A673 (cell line): ENCODE measurements around the gene PODNL1. TPM values are rescaled to one million over a fixed set of nuclear protein-coding genes. Genes with fewer than 3 reads are reported as not detected.
A peak's percentile ranks its signal among the peaks of the same experiment; 100 is the strongest.

Experiments used
- BruUV-seq: library from RNA; stranded (reverse); fragments of 400-500 nt; replicated peaks from 2 replicates; lab custom pipeline; 2021; lab: Mats Ljungman, UMichigan
- CTCF ChIA-PET: fragments of 300-600 bp; sonication (Branson Sonifier 250); formaldehyde crosslinking; loops from one replicate; lab custom pipeline; 2022; ENCODE audit warnings: antibody characterized with exemption; lab: Charles Lee
- POLR2A ChIA-PET: fragments of 300-600 bp; sonication (Branson Sonifier 250); formaldehyde crosslinking; loops from one replicate; lab custom pipeline; 2022; ENCODE audit warnings: antibody characterized with exemption; ENCODE audit not compliant: low non-redundant PET; lab: Charles Lee
- DNase-seq: peaks from one replicate; pipeline ENCODE4 v3.0.0-alpha.2; 2015; ENCODE audit warnings: low spot score
- H3K27ac ChIP-seq: fragments of 200-600 bp; sonication (generic); 2 replicates; pipeline ENCODE4 v1.5.1; 2016; ENCODE audit warnings: mixed run types, low read depth, mild to moderate bottlenecking, mixed read lengths, antibody characterized with exemption, low read length; ENCODE audit not compliant: poor library complexity, severe bottlenecking
- H3K27me3 ChIP-seq: fragments of 200-600 bp; sonication (generic); replicated peaks from 2 replicates; pipeline ENCODE4 v1.6.1; 2017; ENCODE audit warnings: mixed run types, low read depth, mild to moderate bottlenecking, mixed read lengths, antibody characterized with exemption, low read length; ENCODE audit not compliant: insufficient read depth, poor library complexity
- H3K36me3 ChIP-seq: fragments of 200-600 bp; sonication (generic); 2 replicates; pipeline ENCODE4 v1.6.1; 2016; ENCODE audit warnings: mixed run types, mild to moderate bottlenecking, mixed read lengths, antibody characterized with exemption, low read length; ENCODE audit not compliant: insufficient read depth, poor library complexity, severe bottlenecking
- H3K4me1 ChIP-seq: fragments of 200-600 bp; sonication (generic); 2 replicates; pipeline ENCODE4 v1.6.1; 2017; ENCODE audit warnings: mixed run types, mild to moderate bottlenecking, mixed read lengths, antibody characterized with exemption, low read length; ENCODE audit not compliant: insufficient read depth, poor library complexity, severe bottlenecking
- H3K4me3 ChIP-seq: fragments of 200-600 bp; sonication (generic); 2 replicates; pipeline ENCODE4 v1.5.1; 2016; ENCODE audit warnings: low read depth, mixed run types, mild to moderate bottlenecking, mixed read lengths, low read length; ENCODE audit not compliant: poor library complexity, severe bottlenecking
- H3K9me3 ChIP-seq: fragments of 200-600 bp; sonication (generic); 2 replicates; pipeline ENCODE4 v1.6.1; 2016; ENCODE audit warnings: mixed run types, low read depth, mild to moderate bottlenecking, mixed read lengths, antibody characterized with exemption, low read length; ENCODE audit not compliant: poor library complexity, severe bottlenecking
- EZH2 ChIP-seq: fragments of 200-600 bp; sonication (generic); IDR thresholded peaks from 2 replicates; pipeline ENCODE4 v1.6.1; 2017; ENCODE audit warnings: borderline replicate concordance, low read depth, mild to moderate bottlenecking, mixed read lengths, antibody characterized with exemption, low read length; ENCODE audit not compliant: poor library complexity, severe bottlenecking
- intact Hi-C: fragments of 100-400 bp; cut with micrococcal nuclease; formaldehyde crosslinking; loops from one replicate; pipeline ENCODE4 v1.10.0; 2022; ENCODE audit not compliant: unreplicated experiment
- total RNA-seq: library from RNA; stranded (reverse); gene quantifications from 2 replicates; pipeline ENCODE4 v1.2.3, GENCODE V29; 2021
- TF ChIP-seq, protein P1 (sequence below): fragments of 300-800, 200-600 bp; sonication (generic); conservative IDR thresholded peaks from 2 replicates; pipeline ENCODE4 v1.5.1; 2017; ENCODE audit warnings: low read depth, mild to moderate bottlenecking, antibody characterized with exemption, low read length, moderate library complexity, mixed read lengths

The PODNL1 gene
- total RNA-seq, 1 experiment from 2014 or later: not detected

DNA sequence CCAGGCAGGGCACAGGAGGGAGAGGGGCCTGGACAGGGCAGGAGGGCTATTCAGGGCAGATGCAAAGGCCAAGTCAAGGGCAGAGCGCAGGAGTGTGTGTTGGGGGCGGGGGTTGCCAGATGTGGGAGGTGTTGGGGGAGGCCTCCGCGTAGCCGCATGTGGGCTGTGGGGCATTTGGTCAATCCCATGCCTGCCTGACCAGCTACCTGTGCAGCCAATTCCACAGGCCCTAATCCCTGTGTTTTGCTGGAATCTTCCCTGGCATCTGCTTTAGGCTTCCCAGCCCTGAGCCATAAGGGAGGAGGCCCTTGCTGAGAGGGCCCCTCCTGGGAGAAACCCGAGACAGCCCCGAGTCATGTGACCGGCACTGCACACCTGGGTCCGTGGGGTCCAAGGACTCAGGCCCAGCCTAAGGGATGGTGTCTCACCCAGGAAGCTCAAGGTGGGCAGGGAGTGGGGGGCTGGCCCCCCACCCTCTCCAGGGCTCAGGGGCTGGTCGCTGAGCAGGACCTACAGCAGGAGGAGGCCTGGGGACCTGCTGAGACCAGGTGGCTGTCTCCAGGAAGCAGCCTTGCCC lies 47.6 kb upstream of the PODNL1 start:
- ChIA-PET CTCF (no interaction called here), POLR2A (interaction anchor here (0.6 kb wide), 1 partner anchor 1140 kb away, joined by 18 read pairs; no protein-coding TSS in a partner anchor)
- Histone ChIP-seq H3K27ac (peak overlapping the region; percentile 79), H3K4me1 (peaks cover 21% of the 10 kb centered on the region), H3K9me3 (no peaks in the 10 kb centered on the region), H3K36me3 (no peaks in the 10 kb centered on the region), H3K27me3 (no peaks in the 10 kb centered on the region), H3K4me3 (no peak overlapping the region)
- BruUV-seq: no TSS peak
- intact Hi-C loops: no loop called here
- DNase-seq: no peak
- TF ChIP-seq, protein P1, sequence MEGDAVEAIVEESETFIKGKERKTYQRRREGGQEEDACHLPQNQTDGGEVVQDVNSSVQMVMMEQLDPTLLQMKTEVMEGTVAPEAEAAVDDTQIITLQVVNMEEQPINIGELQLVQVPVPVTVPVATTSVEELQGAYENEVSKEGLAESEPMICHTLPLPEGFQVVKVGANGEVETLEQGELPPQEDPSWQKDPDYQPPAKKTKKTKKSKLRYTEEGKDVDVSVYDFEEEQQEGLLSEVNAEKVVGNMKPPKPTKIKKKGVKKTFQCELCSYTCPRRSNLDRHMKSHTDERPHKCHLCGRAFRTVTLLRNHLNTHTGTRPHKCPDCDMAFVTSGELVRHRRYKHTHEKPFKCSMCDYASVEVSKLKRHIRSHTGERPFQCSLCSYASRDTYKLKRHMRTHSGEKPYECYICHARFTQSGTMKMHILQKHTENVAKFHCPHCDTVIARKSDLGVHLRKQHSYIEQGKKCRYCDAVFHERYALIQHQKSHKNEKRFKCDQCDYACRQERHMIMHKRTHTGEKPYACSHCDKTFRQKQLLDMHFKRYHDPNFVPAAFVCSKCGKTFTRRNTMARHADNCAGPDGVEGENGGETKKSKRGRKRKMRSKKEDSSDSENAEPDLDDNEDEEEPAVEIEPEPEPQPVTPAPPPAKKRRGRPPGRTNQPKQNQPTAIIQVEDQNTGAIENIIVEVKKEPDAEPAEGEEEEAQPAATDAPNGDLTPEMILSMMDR: no peak

- no peaks in the 10 kb centered on the region for H3K27me3 ChIP-seq
- BruUV-seq: no TSS peak
- no peaks in the 10 kb centered on the region for H3K36me3 ChIP-seq
- POLR2A ChIA-PET: no interaction called here
- H3K4me1 ChIP-seq: peaks cover 23% of the 10 kb centered on the region
- H3K4me3 ChIP-seq: no peak overlapping the region
- intact Hi-C loops: no loop called here
- peak overlapping the region; percentile 79 for H3K27ac ChIP-seq
- no peaks in the 10 kb centered on the region for H3K9me3 ChIP-seq
- CTCF ChIA-PET: no interaction called here
- TF ChIP-seq, protein P1: no peak
- TF ChIP-seq EZH2: no peak
- DNase-seq: no peak
These were observed 46.9 kb upstream of the PODNL1 start for GRCh38 chr19:13984875-13985741.

DNA sequence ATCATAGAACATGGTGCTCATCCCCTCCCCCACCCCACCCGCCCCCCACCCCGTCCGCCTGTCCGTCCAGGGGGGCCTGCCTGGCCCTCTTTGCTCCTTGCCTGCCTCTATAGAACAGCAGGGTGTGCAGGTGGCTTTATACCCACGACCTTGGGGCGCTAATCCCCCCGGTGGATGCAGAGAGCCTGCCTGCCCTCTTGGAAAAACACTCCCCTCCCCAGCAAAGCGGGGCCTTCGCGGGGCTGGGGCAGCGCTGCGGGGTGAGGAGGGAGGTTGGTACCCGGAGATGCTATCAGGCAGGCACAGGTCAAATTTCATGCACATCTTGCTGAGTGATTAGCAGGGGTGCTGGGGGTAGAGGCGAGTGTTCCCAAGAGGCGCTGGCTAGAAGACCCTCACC lies 46.0 kb upstream of the PODNL1 start:
- no peaks in the 10 kb centered on the region for H3K9me3 ChIP-seq
- TF ChIP-seq, protein P1: no peak
- no peak for TF ChIP-seq EZH2
- H3K4me3 ChIP-seq: no peak overlapping the region
- intact Hi-C loops: no loop called here
- ChIA-PET CTCF (no interaction called here), POLR2A (no interaction called here)
- no TSS peak for BruUV-seq
- no peak for DNase-seq
- no peaks in the 10 kb centered on the region for H3K27me3 ChIP-seq
- H3K4me1 ChIP-seq: peaks cover 31% of the 10 kb centered on the region
- H3K27ac ChIP-seq: no peak overlapping the region
- no peaks in the 10 kb centered on the region for H3K36me3 ChIP-seq
